Thoracic aorta (tissue), 2 donors: Measurements from ENCODE around the gene OR2B3. TPM values are rescaled to one million over a fixed set of nuclear protein-coding genes. Genes with fewer than 3 reads are reported as not detected.

Source experiments
- ATAC-seq: fragments of 150-250 bp; one replicate; pipeline ENCODE4 v1.8.0; 2017; ENCODE audit warnings: low read depth; ENCODE audit not compliant: insufficient number of reproducible peaks, low FRiP score
- DNase-seq: peaks from one replicate; pipeline ENCODE4 v3.0.0-alpha.2; 2020; ENCODE audit warnings: low spot score
- H3K27ac ChIP-seq, 2 donors: fragments of 200-600 bp; sonication (generic); 1 replicate in 1 of 2; 2 replicates in 1 of 2; pipeline ENCODE4 v1.5.1; 2016; ENCODE audit warnings: mild to moderate bottlenecking in 2 of 2, moderate library complexity in 2 of 2
- H3K27me3 ChIP-seq: fragments of 200-600 bp; sonication (generic); replicated peaks from 2 replicates; pipeline ENCODE4 v1.6.0; 2016; ENCODE audit warnings: mild to moderate bottlenecking; ENCODE audit not compliant: insufficient read depth
- H3K36me3 ChIP-seq: fragments of 200-600 bp; sonication (generic); one replicate; pipeline ENCODE4 v1.5.1; 2016
- H3K4me1 ChIP-seq, 2 donors: fragments of 200-600 bp; sonication (generic); 1 replicate in 1 of 2; 2 replicates in 1 of 2; pipeline versions ENCODE4 v1.5.1 to v1.6.0; 2016; ENCODE audit warnings: low read depth in 2 of 2, mild to moderate bottlenecking in 1 of 2; ENCODE audit not compliant: control insufficient read depth in 1 of 2
- H3K4me3 ChIP-seq: fragments of 200-600 bp; sonication (generic); 2 replicates; pipeline ENCODE4 v1.5.1; 2016; ENCODE audit warnings: mild to moderate bottlenecking
- H3K9me3 ChIP-seq: fragments of 200-600 bp; sonication (generic); 2 replicates; pipeline ENCODE4 v1.5.1; 2016
- CTCF ChIP-seq: fragments of 200-600 bp; sonication (generic); IDR thresholded peaks from one replicate; pipeline ENCODE4 v1.5.1; 2019; ENCODE audit warnings: antibody characterized with exemption
- total RNA-seq, 2 donors: library from RNA; depleted of rRNA; stranded (reverse); fragments of >200 nt; gene quantifications; one replicate each; pipeline versions ENCODE4 v1.1.0 to v1.2.3, GENCODE V29; 2016

OR2B3 gene
- total RNA-seq, 2 donors from 2014 or later, result not detected

- ATAC-seq, result no peak
- Histone ChIP-seq H3K4me1 (no peaks in the 10 kb centered on the region), H3K4me3 (no peak within 1 kb of the TSS), H3K27me3 (no peaks in the 10 kb centered on the region), H3K36me3 (no peaks in the 10 kb centered on the region), H3K27ac (no peak within 1 kb of the TSS), H3K9me3 (no peaks in the 10 kb centered on the region)
- DNase-seq, result no peak
- no peak for TF ChIP-seq CTCF
Measured at GRCh38 chr6:29107758-29108157, 20.6 kb upstream of the OR2B3 start, which contains the start of gene OR2J3. Gene OR2J3, plus strand, starts transcription at chr6:29108058. Its CDS starts 3,833 bp downstream, at chr6:29111891.

GRCh38 chr6:29099190-29099589 lies 12.1 kb upstream of the OR2B3 start, which contains the start of gene OR2J1:
Gene OR2J1, plus strand, starts transcription at chr6:29099490. Its CDS starts 1,453 bp downstream, at chr6:29100943.
- Histone ChIP-seq H3K9me3 (no peaks in the 10 kb centered on the region), H3K36me3 (no peaks in the 10 kb centered on the region), H3K27me3 (no peaks in the 10 kb centered on the region), H3K4me1 (no peaks in the 10 kb centered on the region), H3K27ac (no peak within 1 kb of the TSS), H3K4me3 (no peak within 1 kb of the TSS)
- no peak for TF ChIP-seq CTCF
- DNase-seq (no peak), ATAC-seq (no peak)

- H3K9me3 ChIP-seq, result no peaks in the 10 kb centered on the region
- no peak for DNase-seq
- no peak overlapping the region for H3K27ac ChIP-seq
- H3K27me3 ChIP-seq, result no peaks in the 10 kb centered on the region
- no peaks in the 10 kb centered on the region for H3K4me1 ChIP-seq
- H3K36me3 ChIP-seq, result no peaks in the 10 kb centered on the region
- no peak overlapping the region for H3K4me3 ChIP-seq
- no peak for ATAC-seq
- no peak for TF ChIP-seq CTCF
Measured at GRCh38 chr6:29097803-29098202, 10.7 kb upstream of the OR2B3 start.

- ATAC-seq (no peak), DNase-seq (no peak)
- Histone ChIP-seq H3K4me3 (no peak overlapping the region), H3K27ac (no peak overlapping the region), H3K27me3 (no peaks in the 10 kb centered on the region), H3K36me3 (no peaks in the 10 kb centered on the region), H3K4me1 (no peaks in the 10 kb centered on the region), H3K9me3 (no peaks in the 10 kb centered on the region)
- no peak for TF ChIP-seq CTCF
Measured at GRCh38 chr6:29092957-29093356, 5.8 kb upstream of the OR2B3 start.

GRCh38 chr6:29082457-29082856 lies 4.7 kb downstream of the OR2B3 start:
- Histone ChIP-seq H3K4me1 (no peaks in the 10 kb centered on the region), H3K4me3 (no peak overlapping the region), H3K9me3 (no peaks in the 10 kb centered on the region), H3K36me3 (no peaks in the 10 kb centered on the region), H3K27ac (no peak overlapping the region), H3K27me3 (no peaks in the 10 kb centered on the region)
- DNase-seq, result no peak
- no peak for TF ChIP-seq CTCF
- no peak for ATAC-seq
